ENCODE data around the gene CCDC57.

The CCDC57 gene

GRCh38 chr17:82108961-82109475 is 103.6 kb downstream of the CCDC57 start:
- no peaks in the 10 kb centered on the region for H3K79me2 ChIP-seq (ENCODE audit: insufficient read depth, low read length)
- H3K9me2 ChIP-seq (replicated peaks; ENCODE audit: insufficient read depth, low read length) = no peaks in the 10 kb centered on the region
- H3K9me3 ChIP-seq (ENCODE audit: insufficient read depth, low read length) = no peaks in the 10 kb centered on the region
- H3K27ac ChIP-seq (ENCODE audit: low read depth, low read length) = no peak overlapping the region
- H2AFZ ChIP-seq (ENCODE audit: low read depth, low read length, severe bottlenecking) = no peak overlapping the region
- no peak overlapping the region for H3K9ac ChIP-seq (ENCODE audit: low read length)
- no peaks in the 10 kb centered on the region for H3K36me3 ChIP-seq (ENCODE audit: low read length)
- H3K27me3 ChIP-seq (ENCODE audit: low read length) = no peaks in the 10 kb centered on the region
- H3K4me2 ChIP-seq (ENCODE audit: low read depth, low read length, poor library complexity, severe bottlenecking) = no peak overlapping the region
- peaks cover 2% of the 10 kb centered on the region; the same call in 1 of the 2 replicates for H3F3A ChIP-seq (ENCODE audit: insufficient read depth)
- H3K4me3 ChIP-seq (ENCODE audit: insufficient read depth, low read length, poor library complexity, severe bottlenecking) = no peak overlapping the region
- no peak for TF ChIP-seq EZH2phosphoT487 (conservative IDR thresholded peaks at IDR 0.05; ENCODE audit: low read length)
- TF ChIP-seq CTCF (IDR thresholded peaks at IDR 0.05; ENCODE audit: insufficient read depth, low read length, poor library complexity, severe bottlenecking) = no peak
- H4K20me1 ChIP-seq (ENCODE audit: low read depth, low read length) = no peaks in the 10 kb centered on the region

GRCh38 chr17:82108496-82108945 is 104.1 kb downstream of the CCDC57 start:
- Histone ChIP-seq H3K79me2 (ENCODE audit: insufficient read depth, low read length) (no peaks in the 10 kb centered on the region), H4K20me1 (ENCODE audit: low read depth, low read length) (no peaks in the 10 kb centered on the region), H3K27ac (ENCODE audit: low read depth, low read length) (no peak overlapping the region), H3K36me3 (ENCODE audit: low read length) (no peaks in the 10 kb centered on the region), H3K9me3 (ENCODE audit: insufficient read depth, low read length) (no peaks in the 10 kb centered on the region), H3K4me3 (ENCODE audit: insufficient read depth, low read length, poor library complexity, severe bottlenecking) (no peak overlapping the region), H3K4me2 (ENCODE audit: low read depth, low read length, poor library complexity, severe bottlenecking) (no peak overlapping the region), H2AFZ (ENCODE audit: low read depth, low read length, severe bottlenecking) (no peak overlapping the region), H3K9me2 (replicated peaks; ENCODE audit: insufficient read depth, low read length) (no peaks in the 10 kb centered on the region), H3K9ac (ENCODE audit: low read length) (no peak overlapping the region), H3K27me3 (ENCODE audit: low read length) (no peaks in the 10 kb centered on the region), H3F3A (ENCODE audit: insufficient read depth) (peaks cover 5% of the 10 kb centered on the region; the same call in 1 of the 2 replicates)
- TF ChIP-seq EZH2phosphoT487 (conservative IDR thresholded peaks at IDR 0.05; ENCODE audit: low read length) (no peak), CTCF (IDR thresholded peaks at IDR 0.05; ENCODE audit: insufficient read depth, low read length, poor library complexity, severe bottlenecking) (no peak)

- no peak for TF ChIP-seq CTCF (IDR thresholded peaks at IDR 0.05; ENCODE audit: insufficient read depth, low read length, poor library complexity, severe bottlenecking)
- TF ChIP-seq EZH2phosphoT487 (conservative IDR thresholded peaks at IDR 0.05; ENCODE audit: low read length) = no peak
- Histone ChIP-seq H3K27ac (ENCODE audit: low read depth, low read length) (no peak overlapping the region), H3K9me3 (ENCODE audit: insufficient read depth, low read length) (no peaks in the 10 kb centered on the region), H3K4me3 (ENCODE audit: insufficient read depth, low read length, poor library complexity, severe bottlenecking) (no peak overlapping the region), H3K36me3 (ENCODE audit: low read length) (no peaks in the 10 kb centered on the region), H3K79me2 (ENCODE audit: insufficient read depth, low read length) (no peaks in the 10 kb centered on the region), H3K27me3 (ENCODE audit: low read length) (no peaks in the 10 kb centered on the region), H3K9ac (ENCODE audit: low read length) (no peak overlapping the region), H4K20me1 (ENCODE audit: low read depth, low read length) (no peaks in the 10 kb centered on the region), H3K9me2 (replicated peaks; ENCODE audit: insufficient read depth, low read length) (no peaks in the 10 kb centered on the region), H3F3A (ENCODE audit: insufficient read depth) (peaks cover 5% of the 10 kb centered on the region; the same call in 1 of the 2 replicates), H3K4me2 (ENCODE audit: low read depth, low read length, poor library complexity, severe bottlenecking) (no peak overlapping the region), H2AFZ (ENCODE audit: low read depth, low read length, severe bottlenecking) (no peak overlapping the region)
Measured at GRCh38 chr17:82108038-82108437, 104.6 kb downstream of the CCDC57 start.

Data from SU-DHL-6 (cell line).